ENCODE data around the gene ITPR2. TPM values are rescaled to one million over a fixed set of nuclear protein-coding genes. Genes with fewer than 3 reads are reported as not detected.
A peak's percentile ranks its signal among the peaks of the same experiment; 100 is the strongest.

Gene ITPR2
- total RNA-seq, 2 donors from 2014 or later: 31.3 to 31.7 TPM

GRCh38 chr12:26828280-26829073, 4.5 kb downstream of the ITPR2 start:
- ATAC-seq: no peak
- intact Hi-C loops (cut with DNase I, micrococcal nuclease): no loop called here
- DNase-seq: no peak

DNA sequence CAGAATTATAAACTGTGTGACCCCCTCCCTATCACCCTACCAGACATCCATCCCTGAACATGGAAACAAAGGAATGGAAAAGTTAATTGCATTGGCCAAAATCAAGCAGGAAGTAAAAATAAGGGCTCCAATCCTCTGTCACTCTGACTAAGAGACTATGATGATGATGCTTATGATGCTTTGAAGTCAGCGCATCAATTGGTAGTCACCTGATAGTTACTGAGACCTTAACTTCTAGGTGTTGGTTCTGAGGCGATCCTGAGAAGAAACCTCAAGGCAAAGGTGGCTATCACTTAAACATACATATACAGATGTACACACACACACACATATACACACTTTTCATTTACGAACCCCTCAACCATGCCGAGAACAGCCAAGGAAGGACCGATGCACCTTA, 6.6 kb downstream of the ITPR2 start:
- no peak for DNase-seq
- intact Hi-C loops (cut with DNase I, micrococcal nuclease): no loop called here
- no peak for ATAC-seq

DNA sequence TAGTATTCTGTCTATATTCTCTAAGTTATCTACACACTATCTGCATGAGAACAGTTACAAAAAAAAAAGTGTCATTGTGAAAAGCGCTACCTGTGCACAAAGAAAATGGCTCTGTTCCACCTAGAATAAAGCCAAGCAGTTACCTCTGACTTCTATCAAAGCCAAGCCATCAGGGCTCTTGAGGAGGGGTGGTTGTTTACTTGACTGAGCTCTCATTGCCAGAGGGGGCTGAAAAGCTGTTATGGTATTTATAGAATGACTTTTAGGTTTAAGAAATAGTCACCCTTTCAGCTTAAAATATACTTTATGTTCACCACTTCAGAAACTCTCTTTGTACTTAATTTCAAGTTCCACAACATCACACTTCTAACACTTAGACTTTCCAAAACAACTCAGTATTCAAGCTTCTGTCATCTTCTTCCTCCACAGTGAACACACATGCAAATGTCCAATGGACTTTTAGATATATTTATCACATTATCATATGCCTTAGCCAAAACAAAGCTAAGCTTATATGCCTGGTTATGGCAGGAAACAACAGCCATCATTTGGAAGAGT, 7.5 kb downstream of the ITPR2 start:
- ATAC-seq: no peak
- no peak for DNase-seq
- intact Hi-C loops (cut with DNase I, micrococcal nuclease): no loop called here

DNA sequence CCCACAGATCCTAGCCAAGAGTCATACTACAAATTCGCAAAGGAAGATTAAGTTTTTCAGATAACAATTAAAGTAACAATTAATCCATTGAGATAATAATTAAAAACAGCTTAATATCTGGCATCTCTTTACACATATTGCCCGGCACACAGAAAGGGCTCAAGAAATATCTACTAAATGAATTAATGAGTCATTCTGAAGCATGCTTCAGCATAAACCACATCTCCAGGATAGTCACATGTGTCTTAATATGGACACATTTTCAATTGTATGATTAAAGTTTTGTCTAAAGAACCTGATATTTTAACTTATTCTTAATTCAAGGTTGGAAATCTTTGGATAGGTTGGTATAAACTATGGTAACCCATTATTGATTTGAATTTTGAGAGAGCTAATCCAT, 9.6 kb downstream of the ITPR2 start:
- no peak for ATAC-seq

DNA sequence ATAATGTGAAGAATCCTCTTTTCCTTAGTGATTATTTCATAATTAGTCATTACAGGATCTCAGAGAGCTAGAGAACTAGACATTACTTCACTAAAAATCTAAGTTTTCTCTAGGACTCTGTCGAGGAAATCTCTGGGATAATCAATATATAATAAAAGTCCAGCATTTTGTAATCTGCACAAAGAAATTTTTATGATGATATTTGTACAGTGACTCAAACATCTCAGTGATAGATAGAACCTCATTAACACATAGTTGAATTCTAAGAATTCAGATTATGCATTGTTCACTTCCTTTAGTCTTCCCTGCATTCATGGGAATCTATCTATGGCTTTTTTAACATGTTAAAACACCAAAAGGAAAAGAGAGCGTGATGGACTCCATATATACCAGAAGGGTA, 11.0 kb downstream of the ITPR2 start:
- DNase-seq (no peak), ATAC-seq (no peak)
- intact Hi-C loops (cut with DNase I, micrococcal nuclease): no loop called here

More for the DNA sequence above, 9.6 kb downstream of the ITPR2 start:
- intact Hi-C loops (cut with DNase I, micrococcal nuclease): no loop called here
- no peak for DNase-seq

DNA sequence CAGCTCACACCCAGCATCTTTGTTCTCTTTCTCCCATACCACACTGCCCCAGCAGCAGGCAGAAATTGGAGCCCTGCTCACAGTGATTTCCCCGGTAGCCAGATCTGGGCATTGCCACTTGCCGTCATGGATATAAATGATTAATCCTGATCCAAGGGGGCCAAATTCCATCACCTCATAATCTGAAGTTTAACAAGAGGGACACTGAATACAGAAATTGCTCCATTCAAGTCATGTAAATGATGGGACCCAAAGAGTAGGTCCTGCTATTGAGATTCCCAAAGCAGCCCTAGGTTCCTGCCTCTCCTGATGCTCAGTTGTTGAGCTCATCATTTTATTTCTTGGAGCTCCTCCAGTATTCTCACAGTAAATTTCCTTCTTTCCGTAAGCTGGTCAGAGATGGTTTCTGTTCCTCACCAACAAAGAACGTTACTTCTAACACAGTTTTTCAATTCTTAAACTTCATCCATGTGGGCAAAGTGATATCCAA, 11.7 kb downstream of the ITPR2 start:
- intact Hi-C loops (cut with DNase I, micrococcal nuclease): no loop called here
- no peak for DNase-seq
- no peak for ATAC-seq

GRCh38 chr12:26818636-26819035, 14.4 kb downstream of the ITPR2 start:
- no peak for DNase-seq
- ATAC-seq: no peak
- intact Hi-C loops (cut with DNase I, micrococcal nuclease): no loop called here

- intact Hi-C loops (cut with DNase I, micrococcal nuclease): no loop called here
- DNase-seq (no peak), ATAC-seq (no peak)
Measured at GRCh38 chr12:26818201-26818600, 14.8 kb downstream of the ITPR2 start.

GRCh38 chr12:26817183-26817591, 15.8 kb downstream of the ITPR2 start:
- intact Hi-C loops (cut with DNase I, micrococcal nuclease): no loop called here
- ATAC-seq (no peak), DNase-seq (no peak)

GRCh38 chr12:26813812-26814211, 19.2 kb downstream of the ITPR2 start:
- ATAC-seq (no peak), DNase-seq (no peak)
- intact Hi-C loops (cut with DNase I, micrococcal nuclease): no loop called here

DNA sequence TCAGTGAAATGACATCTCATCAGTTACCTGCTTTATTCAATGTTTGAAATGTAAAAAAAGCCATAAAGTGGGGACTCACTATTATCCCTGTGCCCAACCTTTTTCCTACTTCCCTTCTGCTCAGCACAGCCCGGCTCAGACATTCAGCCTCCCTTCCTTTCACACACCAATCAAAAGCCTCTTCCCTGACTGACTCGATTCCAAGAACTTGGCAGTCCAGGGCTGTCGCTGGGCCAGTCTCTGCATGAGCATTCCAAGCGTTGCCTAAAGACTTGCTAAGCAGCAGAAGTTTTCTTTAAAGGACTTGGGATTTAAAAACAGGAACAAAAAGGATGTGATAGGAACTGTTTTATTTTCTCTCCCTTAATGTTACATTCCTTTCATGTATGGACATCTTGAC, 22.7 kb downstream of the ITPR2 start:
- DNase-seq (no peak), ATAC-seq (peak; percentile 59)
- intact Hi-C loops (cut with DNase I, micrococcal nuclease): no loop called here

GRCh38 chr12:26809611-26810285, 23.2 kb downstream of the ITPR2 start:
- ATAC-seq: no peak
- DNase-seq: no peak
- intact Hi-C loops (cut with DNase I, micrococcal nuclease): no loop called here

GRCh38 chr12:26808766-26809476, 24.1 kb downstream of the ITPR2 start:
- ATAC-seq (no peak), DNase-seq (no peak)
- intact Hi-C loops (cut with DNase I, micrococcal nuclease): no loop called here

DNA sequence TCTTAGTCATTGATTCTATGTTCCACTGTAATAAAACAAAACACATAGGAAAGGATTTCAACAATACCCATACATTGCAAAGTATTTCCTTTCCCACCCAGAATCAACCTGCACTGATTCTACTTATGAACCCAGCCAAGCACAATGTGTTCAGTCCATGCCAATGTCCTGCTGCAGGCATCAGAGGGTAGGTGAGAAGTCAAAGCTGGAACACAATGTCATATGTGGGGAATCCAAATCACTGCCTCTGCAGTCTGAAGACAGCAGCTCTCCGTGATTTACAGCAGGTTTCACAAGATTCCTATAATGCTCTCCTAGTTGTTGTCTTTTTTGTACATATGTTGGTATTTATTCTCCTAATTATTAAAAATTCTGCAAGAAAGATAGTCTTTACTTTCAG, 25.7 kb downstream of the ITPR2 start:
- no peak for ATAC-seq
- intact Hi-C loops (cut with DNase I, micrococcal nuclease): no loop called here
- DNase-seq: no peak

GRCh38 chr12:26806556-26806955, 26.4 kb downstream of the ITPR2 start:
- DNase-seq: no peak
- intact Hi-C loops (cut with DNase I, micrococcal nuclease): no loop called here
- ATAC-seq: no peak

- intact Hi-C loops (cut with DNase I, micrococcal nuclease): no loop called here
- DNase-seq: no peak
- peak; percentile 40 for ATAC-seq
Measured at GRCh38 chr12:26805401-26805971, 27.5 kb downstream of the ITPR2 start.

DNA sequence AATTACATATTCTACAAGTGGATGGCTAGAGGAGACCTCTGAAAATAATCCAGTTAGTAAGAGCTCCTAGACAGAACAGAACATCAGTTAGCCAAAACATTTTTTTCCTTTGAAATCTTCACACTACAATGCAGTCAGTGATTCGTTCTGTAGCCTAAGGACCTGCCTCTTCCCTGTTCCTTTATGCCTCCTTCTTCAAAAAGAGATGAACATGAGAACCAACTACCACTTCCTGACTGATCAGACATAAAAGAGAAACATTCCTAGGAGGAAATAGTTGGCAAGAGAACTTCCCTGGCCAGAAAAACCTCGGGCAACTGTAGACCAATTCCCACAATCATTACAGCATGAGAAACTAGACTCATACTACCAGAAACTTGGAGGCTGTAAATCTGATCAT, 29.4 kb downstream of the ITPR2 start:
- DNase-seq: no peak
- peak; percentile 38 for ATAC-seq
- intact Hi-C loops (cut with DNase I, micrococcal nuclease): no loop called here

- ATAC-seq: no peak
- DNase-seq: no peak
- intact Hi-C loops (cut with DNase I, micrococcal nuclease): no loop called here
Measured at GRCh38 chr12:26801486-26801885, 31.5 kb downstream of the ITPR2 start.

DNA sequence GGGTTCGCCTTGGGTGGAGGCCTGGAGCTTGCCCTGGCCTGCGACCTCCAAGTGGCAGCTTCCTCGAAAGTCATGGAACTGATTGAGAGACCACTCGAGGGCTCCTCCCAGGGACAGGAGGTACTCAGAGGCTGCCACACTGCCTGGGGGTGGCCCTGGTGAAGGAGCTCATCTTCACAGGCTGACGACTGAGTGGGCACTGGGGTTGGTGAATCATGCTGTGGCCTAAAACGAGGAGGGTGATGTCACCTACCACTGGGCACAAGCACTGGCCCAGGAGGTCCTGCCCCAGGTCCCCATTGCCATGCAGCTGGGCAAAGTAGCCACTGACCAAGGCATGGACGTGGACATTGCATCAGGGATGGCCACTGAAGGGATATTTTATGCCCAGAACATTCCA, 32.1 kb downstream of the ITPR2 start:
- intact Hi-C loops (cut with DNase I, micrococcal nuclease): no loop called here
- no peak for DNase-seq
- no peak for ATAC-seq
